WTC11 (cell line): ENCODE results near the gene PPP1R10.

Experiments used
- CREB1 ChIP-seq: sonication (generic); formaldehyde crosslinking; IDR thresholded peaks from 2 replicates; pipeline ENCODE4 v1.8.0; 2023; ENCODE audit warnings: mild to moderate bottlenecking, missing genetic modification reagents
- CTCF ChIP-seq: fragments of 200-600 bp; IDR thresholded peaks from 2 replicates; pipeline ENCODE4 v1.8.0; 2022; ENCODE audit warnings: antibody characterized with exemption
- E2F1 ChIP-seq: sonication (generic); formaldehyde crosslinking; IDR thresholded peaks from 2 replicates; pipeline ENCODE4 v1.8.0; 2022; ENCODE audit warnings: mild to moderate bottlenecking, missing genetic modification reagents
- EMX1 ChIP-seq: fragments of 250-450 bp; sonication (Bioruptor Pico); IDR thresholded peaks from 2 replicates; pipeline ENCODE4 v1.8.0; 2021; ENCODE audit warnings: mild to moderate bottlenecking
- MYBL2 ChIP-seq: sonication (generic); formaldehyde crosslinking; IDR thresholded peaks from 2 replicates; pipeline ENCODE4 v1.8.1; 2023; ENCODE audit warnings: mild to moderate bottlenecking, moderate library complexity, missing genetic modification reagents
- PREB ChIP-seq: sonication (generic); formaldehyde crosslinking; IDR thresholded peaks from 2 replicates; pipeline ENCODE4 v1.8.1; 2022; ENCODE audit warnings: mild to moderate bottlenecking, missing genetic modification reagents, moderate library complexity, borderline replicate concordance
- STAT6 ChIP-seq: sonication (generic); formaldehyde crosslinking; conservative IDR thresholded peaks from 2 replicates; pipeline ENCODE4 v1.8.1; 2023; ENCODE audit warnings: mild to moderate bottlenecking, low read depth, missing genetic modification reagents, moderate library complexity

GRCh38 chr6:30565772-30566171, 51.3 kb downstream of the PPP1R10 start:
- TF ChIP-seq EMX1 (no peak), E2F1 (no peak), CTCF (no peak), STAT6 (CRISPR knock-in tag) (no peak), CREB1 (CRISPR knock-in tag) (no peak), MYBL2 (no peak), PREB (no peak)
